ENCODE data around the gene CFLAR. TPM values are rescaled to one million over a fixed set of nuclear protein-coding genes. Genes with fewer than 3 reads are reported as not detected.

The CFLAR gene
- total and polyA plus RNA-seq, 2 of the 4 experiments (the other 2 are of a cell fraction), result 29.2 to 59.9 TPM

DNA sequence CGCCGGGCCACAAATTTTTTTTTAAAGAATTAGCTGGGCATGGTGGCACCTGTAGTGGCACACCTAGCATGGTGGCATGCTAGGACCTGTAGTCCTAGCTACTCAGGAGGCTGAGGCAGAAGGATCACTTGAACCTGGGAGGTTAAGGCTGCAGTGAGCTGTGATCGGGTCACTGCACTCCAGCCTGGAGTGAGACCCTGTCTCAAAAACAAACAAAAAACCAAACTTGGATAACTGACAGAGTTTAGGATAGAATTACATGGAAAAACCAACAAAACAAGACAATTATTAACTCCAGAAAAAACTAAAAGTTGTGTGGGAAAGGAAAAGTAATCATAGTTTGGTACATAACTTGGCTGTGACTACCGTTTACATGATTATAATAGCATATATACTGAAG is 1.6 kb upstream of the CFLAR start:
- no peak overlapping the region for H2AK9ac ChIP-seq (replicated peaks; ENCODE audit: low read depth, low read length, poor library complexity)
- H2BK15ac ChIP-seq (ENCODE audit: low read depth, low read length), result no peak overlapping the region
- H3K4me2 ChIP-seq (ENCODE audit: low read depth, low read length), result no peak overlapping the region
- no peak overlapping the region for H3K4me3 ChIP-seq (ENCODE audit: insufficient read depth, low read depth, low read length)
- POLR2A ChIA-PET (ENCODE audit: unreplicated experiment), result no interaction called here
- no peak overlapping the region for H4K5ac ChIP-seq (ENCODE audit: low read depth, low read length)
- no peak overlapping the region for H2BK5ac ChIP-seq (ENCODE audit: low read depth, low read length, poor library complexity, severe bottlenecking)
- TF ChIP-seq SMC3 (IDR thresholded peaks at IDR 0.05; ENCODE audit: low read depth, low read length) (no peak), NFE2L2 (IDR thresholded peaks at IDR 0.05; ENCODE audit: low read depth, low read length) (no peak), CEBPB (IDR thresholded peaks at IDR 0.05; ENCODE audit: low read depth, low read length) (no peak), FOS (IDR thresholded peaks at IDR 0.05; ENCODE audit: low read depth, low read length) (no peak), BHLHE40 (IDR thresholded peaks at IDR 0.05; ENCODE audit: low read depth, low read length) (no peak), USF2 (IDR thresholded peaks at IDR 0.05; ENCODE audit: low read depth, low read length) (no peak), MAFK (IDR thresholded peaks at IDR 0.05; ENCODE audit: low read depth, low read length) (no peak), RAD21 (IDR thresholded peaks at IDR 0.05; ENCODE audit: low read length) (no peak), MAZ (IDR thresholded peaks at IDR 0.05; ENCODE audit: borderline replicate concordance, low read depth, low read length) (no peak), RCOR1 (IDR thresholded peaks at IDR 0.05; ENCODE audit: insufficient replicate concordance, low read length) (no peak), POLR2A (IDR thresholded peaks at IDR 0.05; ENCODE audit: low read depth, low read length) (no peak), RFX5 (IDR thresholded peaks at IDR 0.05; ENCODE audit: low read depth, low read length) (no peak), CHD1 (IDR thresholded peaks at IDR 0.05; ENCODE audit: low read depth, low read length) (no peak), MXI1 (IDR thresholded peaks at IDR 0.05; ENCODE audit: borderline replicate concordance, low read depth, low read length) (no peak)
- TF ChIP-seq, protein P1, sequence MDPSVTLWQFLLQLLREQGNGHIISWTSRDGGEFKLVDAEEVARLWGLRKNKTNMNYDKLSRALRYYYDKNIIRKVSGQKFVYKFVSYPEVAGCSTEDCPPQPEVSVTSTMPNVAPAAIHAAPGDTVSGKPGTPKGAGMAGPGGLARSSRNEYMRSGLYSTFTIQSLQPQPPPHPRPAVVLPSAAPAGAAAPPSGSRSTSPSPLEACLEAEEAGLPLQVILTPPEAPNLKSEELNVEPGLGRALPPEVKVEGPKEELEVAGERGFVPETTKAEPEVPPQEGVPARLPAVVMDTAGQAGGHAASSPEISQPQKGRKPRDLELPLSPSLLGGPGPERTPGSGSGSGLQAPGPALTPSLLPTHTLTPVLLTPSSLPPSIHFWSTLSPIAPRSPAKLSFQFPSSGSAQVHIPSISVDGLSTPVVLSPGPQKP (IDR thresholded peaks at IDR 0.05; ENCODE audit: borderline replicate concordance, low read depth, low read length), result no peak
- TF ChIP-seq, protein P2, sequence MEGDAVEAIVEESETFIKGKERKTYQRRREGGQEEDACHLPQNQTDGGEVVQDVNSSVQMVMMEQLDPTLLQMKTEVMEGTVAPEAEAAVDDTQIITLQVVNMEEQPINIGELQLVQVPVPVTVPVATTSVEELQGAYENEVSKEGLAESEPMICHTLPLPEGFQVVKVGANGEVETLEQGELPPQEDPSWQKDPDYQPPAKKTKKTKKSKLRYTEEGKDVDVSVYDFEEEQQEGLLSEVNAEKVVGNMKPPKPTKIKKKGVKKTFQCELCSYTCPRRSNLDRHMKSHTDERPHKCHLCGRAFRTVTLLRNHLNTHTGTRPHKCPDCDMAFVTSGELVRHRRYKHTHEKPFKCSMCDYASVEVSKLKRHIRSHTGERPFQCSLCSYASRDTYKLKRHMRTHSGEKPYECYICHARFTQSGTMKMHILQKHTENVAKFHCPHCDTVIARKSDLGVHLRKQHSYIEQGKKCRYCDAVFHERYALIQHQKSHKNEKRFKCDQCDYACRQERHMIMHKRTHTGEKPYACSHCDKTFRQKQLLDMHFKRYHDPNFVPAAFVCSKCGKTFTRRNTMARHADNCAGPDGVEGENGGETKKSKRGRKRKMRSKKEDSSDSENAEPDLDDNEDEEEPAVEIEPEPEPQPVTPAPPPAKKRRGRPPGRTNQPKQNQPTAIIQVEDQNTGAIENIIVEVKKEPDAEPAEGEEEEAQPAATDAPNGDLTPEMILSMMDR (conservative IDR thresholded peaks at IDR 0.05; ENCODE audit: low read depth, low read length), result no peak
- H3K36me3 ChIP-seq (ENCODE audit: control insufficient read depth, insufficient read depth, low read length), result no peaks in the 10 kb centered on the region
- H2BK20ac ChIP-seq (ENCODE audit: low read depth, low read length), result no peak overlapping the region
- H4K20me1 ChIP-seq (ENCODE audit: insufficient read depth, low read length), result peaks cover 5% of the 10 kb centered on the region
- ATAC-seq (ENCODE audit: low read depth) (no peak), DNase-seq (no peak)
- no peak overlapping the region for H4K8ac ChIP-seq (ENCODE audit: low read depth in 2 of 2, low read length in 2 of 2)
- WGBS, 2 experiments (ENCODE audit: extremely low coverage in 2 of 2, insufficient read length in 1 of 2), result no CpG with 5 or more reads among the region's 4 CpGs
- no peak overlapping the region for H3K14ac ChIP-seq (replicated peaks; ENCODE audit: low read depth, low read length)
- in situ Hi-C loops (cut with MboI; ENCODE audit: low sequenced_read_pairs), result no loop called here
- H3K4ac ChIP-seq (ENCODE audit: low read depth, low read length), result no peak overlapping the region; the same call in 1 of the 2 replicates
- peaks cover 4% of the 10 kb centered on the region for H3K4me1 ChIP-seq (ENCODE audit: control insufficient read depth, insufficient read depth, low read length)
- CTCF ChIA-PET, result interaction anchor here (2.1 kb wide), 1 partner anchor 30 kb away, joined by 5 read pairs; no protein-coding TSS in a partner anchor
- H2AFZ ChIP-seq (replicated peaks; ENCODE audit: low read length, poor library complexity), result no peak overlapping the region
- no peak overlapping the region for H4K91ac ChIP-seq (ENCODE audit: insufficient read depth, low read depth, low read length)
- peaks cover 6% of the 10 kb centered on the region for H3K9me1 ChIP-seq (ENCODE audit: insufficient read depth, low read length)
- no TSS peak for BruUV-seq (replicated peaks)
- no peak overlapping the region for H3K56ac ChIP-seq (ENCODE audit: extremely low read depth, insufficient read depth, low read length)
- H3K9me3 ChIP-seq (ENCODE audit: control insufficient read depth, insufficient read depth, low read length), result no peaks in the 10 kb centered on the region
- no peak overlapping the region; the same call in 1 of the 2 replicates for H3K23ac ChIP-seq (ENCODE audit: low read depth, low read length)
- no peak overlapping the region for H2BK120ac ChIP-seq (ENCODE audit: low read depth, low read length)
- dilution Hi-C loops (cut with HindIII; ENCODE audit: low sequenced_read_pairs, unreplicated experiment), result no loop called here
- H2AK5ac ChIP-seq (ENCODE audit: low read depth, low read length), result 0 out of 2 replicates have a peak overlapping the region, but pooled peaks have one; percentile 38
- H3K79me1 ChIP-seq (ENCODE audit: low read depth in 1 of 2, low read length in 2 of 2), result peaks cover 10 to 45% of the 10 kb centered on the region in 2 experiments; a peak in 3 of 4 replicates
- intact Hi-C loops (cut with micrococcal nuclease), result no loop called here
- H3K18ac ChIP-seq (ENCODE audit: low read depth, low read length), result no peak overlapping the region
- no peak overlapping the region for H3K27ac ChIP-seq (ENCODE audit: insufficient read depth, low read length)
- H3K27me3 ChIP-seq (ENCODE audit: control insufficient read depth, insufficient read depth, low read length), result no peaks in the 10 kb centered on the region
- H3K9ac ChIP-seq (ENCODE audit: low read depth, low read length), result no peak overlapping the region

Data from IMR-90 (cell line).